ENCODE measurements around the gene GRM8.

DNA sequence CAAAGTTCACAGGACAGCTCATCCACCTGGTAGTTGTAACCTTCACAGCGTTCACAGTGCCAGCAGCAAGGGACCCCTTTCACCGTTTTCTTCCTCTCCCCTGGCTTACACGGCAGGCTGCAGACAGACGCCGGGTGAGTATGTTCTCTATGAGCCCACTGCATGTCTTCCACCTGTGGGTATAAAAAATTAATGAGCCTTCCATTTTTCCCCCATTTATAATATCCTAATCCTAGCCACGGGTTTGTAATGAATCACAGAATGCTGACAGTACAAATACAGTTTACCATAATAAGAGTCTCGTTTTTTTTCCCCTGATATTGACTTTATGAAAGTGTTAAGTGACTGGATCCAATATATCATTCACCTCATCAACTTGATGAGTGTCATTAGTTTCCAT lies 719.0 kb downstream of the GRM8 start:
- TF ChIP-seq CTBP1 (IDR thresholded peaks at IDR 0.05; ENCODE audit: borderline replicate concordance) (no peak), FOXM1 (IDR thresholded peaks at IDR 0.05; ENCODE audit: borderline replicate concordance) (no peak)

All from HEK293T (cell line).